Mesenchymal stem cell (in vitro differentiated cells and primary cell): Measurements from ENCODE around the gene ARHGAP35.

Experiments used
- DNase-seq: peaks from one replicate; pipeline ENCODE4 v3.0.0-alpha.2; 2013
- H2AFZ ChIP-seq: one replicate; pipeline ENCODE4 v1.6.1; 2013; ENCODE audit warnings: low read depth, mild to moderate bottlenecking, control low read depth, inconsistent platforms, low read length, moderate library complexity
- H2AK5ac ChIP-seq: 2 replicates; pipeline ENCODE4 v1.6.1; 2013; ENCODE audit warnings: low read length, moderate library complexity, mild to moderate bottlenecking, inconsistent platforms; ENCODE audit not compliant: severe bottlenecking
- H2BK120ac ChIP-seq: one replicate; pipeline ENCODE4 v1.6.1; 2013; ENCODE audit warnings: low read depth, mild to moderate bottlenecking, inconsistent platforms, low read length, moderate library complexity
- H2BK12ac ChIP-seq, 2 experiments: one replicate each; pipeline ENCODE4 v1.6.1; 2013; ENCODE audit warnings: inconsistent platforms in 2 of 2, low read length in 2 of 2, mild to moderate bottlenecking in 2 of 2, moderate library complexity in 2 of 2, control low read depth in 1 of 2
- H2BK15ac ChIP-seq: one replicate; pipeline ENCODE4 v1.6.1; 2013; ENCODE audit warnings: mild to moderate bottlenecking, low read depth, inconsistent platforms; ENCODE audit not compliant: poor library complexity, severe bottlenecking
- H2BK5ac ChIP-seq: 2 replicates; pipeline ENCODE4 v1.6.1; 2013; ENCODE audit warnings: low read depth, mild to moderate bottlenecking, low read length, control low read depth, inconsistent platforms; ENCODE audit not compliant: poor library complexity, severe bottlenecking
- H3K14ac ChIP-seq, 2 experiments: one replicate each; pipeline ENCODE4 v1.6.1; 2013; ENCODE audit warnings: inconsistent platforms in 2 of 2, low read length in 2 of 2, control low read depth in 1 of 2, mild to moderate bottlenecking in 1 of 2, moderate library complexity in 1 of 2
- H3K18ac ChIP-seq, 2 experiments: one replicate each; pipeline ENCODE4 v1.6.1; 2013; ENCODE audit warnings: inconsistent platforms in 2 of 2, low read length in 2 of 2, control low read depth in 1 of 2, low read depth in 1 of 2, mild to moderate bottlenecking in 1 of 2
- H3K23ac ChIP-seq, 2 experiments: one replicate each; pipeline ENCODE4 v1.6.1; 2013; ENCODE audit warnings: inconsistent platforms in 2 of 2, low read length in 2 of 2, mild to moderate bottlenecking in 2 of 2, moderate library complexity in 2 of 2, control low read depth in 1 of 2
- H3K27ac ChIP-seq: 2 replicates; pipeline ENCODE4 v1.5.1; 2013; ENCODE audit warnings: mild to moderate bottlenecking, moderate library complexity, low read length, control low read depth, inconsistent platforms; ENCODE audit not compliant: poor library complexity, severe bottlenecking
- H3K27me3 ChIP-seq, 2 experiments: 2 replicates each; pipeline versions ENCODE4 v1.6.1 to v1.7.0; 2013; ENCODE audit warnings: low read length in 2 of 2, mild to moderate bottlenecking in 2 of 2, moderate library complexity in 2 of 2, control low read depth in 1 of 2, inconsistent platforms in 1 of 2; ENCODE audit not compliant: control insufficient read depth in 1 of 2, insufficient read depth in 1 of 2
- H3K36me3 ChIP-seq, 2 experiments: 2 replicates each; pipeline versions ENCODE4 v1.6.1 to v1.7.0; 2013; ENCODE audit warnings: low read length in 2 of 2, control low read depth in 1 of 2, inconsistent platforms in 1 of 2, low read depth in 1 of 2, mild to moderate bottlenecking in 1 of 2; ENCODE audit not compliant: insufficient read depth in 2 of 2, control insufficient read depth in 1 of 2
- H3K4ac ChIP-seq, 2 experiments: one replicate each; pipeline ENCODE4 v1.6.1; 2013; ENCODE audit warnings: inconsistent platforms in 2 of 2, low read length in 2 of 2, mild to moderate bottlenecking in 2 of 2, moderate library complexity in 2 of 2, control low read depth in 1 of 2, low read depth in 1 of 2
- H3K4me1 ChIP-seq: 2 replicates; pipeline ENCODE4 v1.6.1; 2013; ENCODE audit warnings: low read depth, low read length, control low read depth; ENCODE audit not compliant: control insufficient read depth, insufficient read depth
- H3K4me2 ChIP-seq: 2 replicates; pipeline ENCODE4 v1.6.1; 2013; ENCODE audit warnings: low read length, mild to moderate bottlenecking, inconsistent platforms; ENCODE audit not compliant: poor library complexity, severe bottlenecking
- H3K4me3 ChIP-seq, 2 experiments: 2 replicates each; pipeline versions ENCODE4 v1.5.1 to v1.7.0; 2013; ENCODE audit warnings: low read length in 2 of 2, mild to moderate bottlenecking in 2 of 2, control low read depth in 1 of 2, low read depth in 1 of 2; ENCODE audit not compliant: insufficient read depth in 1 of 2
- H3K79me1 ChIP-seq: replicated peaks from 2 replicates; pipeline ENCODE4 v1.6.1; 2013; ENCODE audit warnings: mild to moderate bottlenecking, control low read depth, low read length, inconsistent platforms; ENCODE audit not compliant: poor library complexity, severe bottlenecking
- H3K9ac ChIP-seq: 2 replicates; pipeline ENCODE4 v1.7.0; 2013; ENCODE audit warnings: mild to moderate bottlenecking, low read length, moderate library complexity
- H3K9me3 ChIP-seq: 2 replicates; pipeline ENCODE4 v1.7.0; 2013; ENCODE audit warnings: mild to moderate bottlenecking, low read length; ENCODE audit not compliant: control insufficient read depth
- H4K8ac ChIP-seq: one replicate; pipeline ENCODE4 v1.6.1; 2013; ENCODE audit warnings: inconsistent platforms, mild to moderate bottlenecking, low read length, moderate library complexity
- H4K91ac ChIP-seq: one replicate; pipeline ENCODE4 v1.6.1; 2013; ENCODE audit warnings: mild to moderate bottlenecking, low read length, inconsistent platforms
- WGBS: methylation state at CpG from one replicate; pipeline ENCODE4 v1.1.7; 2013; ENCODE audit warnings: mixed read lengths; 5-methylcytosine and 5-hydroxymethylcytosine counted together

ARHGAP35 gene

GRCh38 chr19:46861691-46862502 is 1.1 kb downstream of the ARHGAP35 start:
- under 1% methylated on average over 19 of the region's 19 CpGs for WGBS
- Histone ChIP-seq H3K4me1 (peaks cover 23% of the 10 kb centered on the region), H2BK12ac (peak overlapping the region in 1 of 2 experiments; percentile 66), H3K79me1 (peaks cover 4% of the 10 kb centered on the region), H4K91ac (peak overlapping the region; percentile 18), H2AK5ac (no peak overlapping the region), H4K8ac (no peak overlapping the region), H3K23ac (peak overlapping the region in 1 of 2 experiments; percentile 83), H3K4me2 (peak overlapping the region; percentile 58), H3K27ac (peak overlapping the region; percentile 56), H2BK5ac (no peak overlapping the region), H3K4ac (peak overlapping the region in 1 of 2 experiments; percentile 78), H2AFZ (no peak overlapping the region), H3K18ac (peak overlapping the region; percentile 84 to 88), H3K9me3 (no peaks in the 10 kb centered on the region), H3K27me3 (no peaks in the 10 kb centered on the region), H3K14ac (peak overlapping the region; percentile 94 to 96), H2BK120ac (peak overlapping the region; percentile 80), H3K4me3 (peak overlapping the region; percentile 90 to 94), H3K36me3 (no peaks in the 10 kb centered on the region), H2BK15ac (no peak overlapping the region), H3K9ac (peak overlapping the region; percentile 93)
- DNase-seq, result peak; percentile 58

GRCh38 chr19:46862503-46862834 is 1.7 kb downstream of the ARHGAP35 start:
- H3K4me1 ChIP-seq, result peaks cover 23% of the 10 kb centered on the region
- WGBS, result 11% methylated on average over 9 of the region's 9 CpGs
- H2AK5ac ChIP-seq, result no peak overlapping the region
- H3K27ac ChIP-seq, result peak overlapping the region; percentile 44
- H3K14ac ChIP-seq, result no peak overlapping the region
- peaks cover 4% of the 10 kb centered on the region for H3K79me1 ChIP-seq
- H2BK120ac ChIP-seq, result no peak overlapping the region
- H3K4ac ChIP-seq, result no peak overlapping the region
- H3K23ac ChIP-seq, result no peak overlapping the region
- no peak overlapping the region for H2BK12ac ChIP-seq
- no peak overlapping the region for H3K18ac ChIP-seq
- no peak overlapping the region for H2BK15ac ChIP-seq
- no peak overlapping the region for H4K8ac ChIP-seq
- no peaks in the 10 kb centered on the region for H3K27me3 ChIP-seq
- H3K9me3 ChIP-seq, result no peaks in the 10 kb centered on the region
- H3K36me3 ChIP-seq, result no peaks in the 10 kb centered on the region
- H2BK5ac ChIP-seq, result no peak overlapping the region
- H2AFZ ChIP-seq, result no peak overlapping the region
- DNase-seq, result peak; percentile 57
- peak overlapping the region; percentile 93 for H3K9ac ChIP-seq
- H3K4me2 ChIP-seq, result peak overlapping the region; percentile 58
- H4K91ac ChIP-seq, result no peak overlapping the region
- H3K4me3 ChIP-seq, result peak overlapping the region in 1 of 2 experiments; percentile 90

GRCh38 chr19:46862974-46863632 is 2.3 kb downstream of the ARHGAP35 start:
- H3K4ac ChIP-seq, result no peak overlapping the region
- peaks cover 25% of the 10 kb centered on the region for H3K4me1 ChIP-seq
- peak overlapping the region; percentile 93 for H3K9ac ChIP-seq
- H2AK5ac ChIP-seq, result no peak overlapping the region
- peak overlapping the region; percentile 39 for H3K27ac ChIP-seq
- peaks cover 4% of the 10 kb centered on the region for H3K79me1 ChIP-seq
- no peaks in the 10 kb centered on the region for H3K36me3 ChIP-seq
- 26% methylated on average over 4 of the region's 4 CpGs for WGBS
- H4K8ac ChIP-seq, result no peak overlapping the region
- no peak overlapping the region for H2BK120ac ChIP-seq
- peak overlapping the region in 1 of 2 experiments; percentile 59 for H3K18ac ChIP-seq
- peak overlapping the region; percentile 58 for H3K4me2 ChIP-seq
- no peak overlapping the region for H3K23ac ChIP-seq
- no peak overlapping the region for H2AFZ ChIP-seq
- H3K4me3 ChIP-seq, result peak overlapping the region in 1 of 2 experiments; percentile 90
- no peak overlapping the region for H2BK12ac ChIP-seq
- no peak overlapping the region for H2BK15ac ChIP-seq
- DNase-seq, result peak; percentile 26
- no peaks in the 10 kb centered on the region for H3K9me3 ChIP-seq
- H3K27me3 ChIP-seq, result no peaks in the 10 kb centered on the region
- no peak overlapping the region for H2BK5ac ChIP-seq
- no peak overlapping the region for H3K14ac ChIP-seq
- no peak overlapping the region for H4K91ac ChIP-seq
